Epithelial cell of proximal tubule (primary cell): ENCODE measurements around the gene CA10. TPM values are rescaled to one million over a fixed set of nuclear protein-coding genes. Genes with fewer than 3 reads are reported as not detected.

ENCODE experiments used
- DNase-seq: peaks from one replicate; pipeline ENCODE4 v3.0.0-alpha.2; 2011; ENCODE audit warnings: low read depth
- H3K4me3 ChIP-seq: 2 replicates; pipeline ENCODE4 v1.5.1; 2011; ENCODE audit warnings: low read depth, mild to moderate bottlenecking, low read length
- CTCF ChIP-seq: conservative IDR thresholded peaks from 2 replicates; pipeline ENCODE4 v1.5.1; 2012; ENCODE audit warnings: low read depth, mild to moderate bottlenecking, low read length
- total RNA-seq: library from RNA; depleted of rRNA; stranded (reverse); fragments of >200 nt; gene quantifications from 2 replicates; pipeline ENCODE4 v1.2.3, GENCODE V29; 2015

CA10 gene
- total RNA-seq, 1 donor from 2014 or later: 0.58 TPM

- H3K4me3 ChIP-seq: no peak overlapping the region
- no peak for DNase-seq
- TF ChIP-seq CTCF: no peak
Observed at GRCh38 chr17:51685287-51685909, 473.1 kb downstream of the CA10 start.

GRCh38 chr17:51684214-51684613 is 474.3 kb downstream of the CA10 start:
- TF ChIP-seq CTCF: no peak
- no peak overlapping the region for H3K4me3 ChIP-seq

GRCh38 chr17:51683291-51683690 is 475.2 kb downstream of the CA10 start:
- DNase-seq: no peak
- TF ChIP-seq CTCF: no peak

More at GRCh38 chr17:51684214-51684613, 474.3 kb downstream of the CA10 start:
- DNase-seq: no peak

GRCh38 chr17:51682115-51682514 is 476.4 kb downstream of the CA10 start:
- no peak for DNase-seq
- no peak overlapping the region for H3K4me3 ChIP-seq
- TF ChIP-seq CTCF: no peak

More at GRCh38 chr17:51683291-51683690, 475.2 kb downstream of the CA10 start:
- H3K4me3 ChIP-seq: no peak overlapping the region

GRCh38 chr17:51677875-51678274 is 480.6 kb downstream of the CA10 start:
- no peak for DNase-seq
- no peak for TF ChIP-seq CTCF
- no peak overlapping the region for H3K4me3 ChIP-seq

- DNase-seq: no peak
- no peak overlapping the region for H3K4me3 ChIP-seq
- no peak for TF ChIP-seq CTCF
Observed at GRCh38 chr17:51676691-51677487, 481.6 kb downstream of the CA10 start.
